H1 (cell line): ENCODE data around the gene DOK7. TPM values are rescaled to one million over a fixed set of nuclear protein-coding genes. Genes with fewer than 3 reads are reported as not detected.

Experiments
- CTCF ChIA-PET: fragments of 300-600 bp; sonication (Branson Sonifier 250); formaldehyde crosslinking; loops from one replicate; lab custom pipeline; 2021; ENCODE audit not compliant: partially characterized antibody; lab: Charles Lee
- POLR2A ChIA-PET: fragments of 300-600 bp; sonication (Branson Sonifier 250); formaldehyde crosslinking; loops from one replicate; lab custom pipeline; 2021; ENCODE audit warnings: inconsistent platforms; ENCODE audit not compliant: partially characterized antibody; lab: Charles Lee
- DNase-seq, 2 experiments: peaks; one replicate each; pipeline versions ENCODE4 v3.0.0 to v3.0.0-alpha.2; 2010 to 2022; ENCODE audit warnings: low spot score in 2 of 2, low read depth in 1 of 2, mixed read lengths in 1 of 2
- FAIRE-seq: peaks from 2 replicates; lab custom pipeline; 2011; peaks lifted over from hg19 to GRCh38; lab: Jason Lieb, UNC
- H2AFZ ChIP-seq: 2 replicates; pipeline ENCODE4 v1.8.1; 2012; ENCODE audit warnings: low read length, inconsistent platforms
- H2AK5ac ChIP-seq: 2 replicates; pipeline ENCODE4 v1.6.1; 2013; ENCODE audit warnings: low read depth, low read length
- H2BK120ac ChIP-seq: replicated peaks from 2 replicates; pipeline ENCODE3; 2013; ENCODE audit warnings: low read depth, low read length, inconsistent platforms
- H2BK12ac ChIP-seq: 2 replicates; pipeline ENCODE4 v1.6.1; 2013; ENCODE audit warnings: low read depth, low read length
- H2BK15ac ChIP-seq: 2 replicates; pipeline ENCODE4 v1.6.1; 2013; ENCODE audit warnings: low read length
- H2BK20ac ChIP-seq: 2 replicates; pipeline ENCODE4 v1.6.1; 2013; ENCODE audit warnings: low read length
- H2BK5ac ChIP-seq: 2 replicates; pipeline ENCODE4 v1.6.1; 2013; ENCODE audit warnings: low read depth, low read length
- H3K14ac ChIP-seq: 2 replicates; pipeline ENCODE4 v1.6.1; 2013; ENCODE audit warnings: inconsistent platforms; ENCODE audit not compliant: insufficient read length
- H3K18ac ChIP-seq: 2 replicates; pipeline ENCODE4 v1.6.1; 2013; ENCODE audit warnings: low read length; ENCODE audit errors: extremely low read depth
- H3K23ac ChIP-seq: 2 replicates; pipeline ENCODE4 v1.6.1; 2013; ENCODE audit warnings: inconsistent platforms; ENCODE audit not compliant: insufficient read length
- H3K23me2 ChIP-seq: 2 replicates; pipeline ENCODE4 v1.6.1; 2013; ENCODE audit warnings: low read depth, low read length
- H3K27ac ChIP-seq: 2 replicates; pipeline ENCODE4 v1.6.1; 2011; ENCODE audit warnings: low read depth, low read length, inconsistent platforms
- H3K27me3 ChIP-seq, 4 experiments: replicated peaks in 1 of 4; 1 replicate in 1 of 4; 2 replicates in 3 of 4; pipeline versions ENCODE4 v1.6.1 to v1.8.1; 2011 to 2013; ENCODE audit warnings: low read length in 3 of 4, mild to moderate bottlenecking in 3 of 4, inconsistent platforms in 2 of 4, mixed read lengths in 2 of 4, moderate library complexity in 1 of 4; ENCODE audit not compliant: control insufficient read depth in 3 of 4, insufficient read depth in 3 of 4; ENCODE audit errors: extremely low read depth in 1 of 4
- H3K36me3 ChIP-seq, 4 experiments: 2 replicates each; pipeline versions ENCODE4 v1.6.1 to v1.8.1; 2011 to 2013; ENCODE audit warnings: mild to moderate bottlenecking in 4 of 4, low read length in 3 of 4, moderate library complexity in 2 of 4, control low read depth in 1 of 4, inconsistent platforms in 1 of 4; ENCODE audit not compliant: insufficient read depth in 4 of 4, control insufficient read depth in 2 of 4
- H3K4ac ChIP-seq: replicated peaks from 2 replicates; pipeline ENCODE3; 2013; ENCODE audit warnings: low read length, low read depth, mixed read lengths, inconsistent platforms; ENCODE audit not compliant: insufficient read length
- H3K4me1 ChIP-seq, 4 experiments: replicated peaks in 1 of 4; 1 replicate in 1 of 4; 2 replicates in 3 of 4; pipeline versions ENCODE4 v1.6.1 to v1.8.1; 2011 to 2013; ENCODE audit warnings: low read length in 3 of 4, inconsistent platforms in 2 of 4, mixed read lengths in 1 of 4; ENCODE audit not compliant: insufficient read depth in 4 of 4, control insufficient read depth in 3 of 4
- H3K4me2 ChIP-seq, 2 experiments: 2 replicates each; pipeline versions ENCODE4 v1.6.1 to v1.8.1; 2011 to 2013; ENCODE audit warnings: low read depth in 2 of 2, low read length in 2 of 2, control low read depth in 1 of 2, inconsistent platforms in 1 of 2, mild to moderate bottlenecking in 1 of 2; ENCODE audit not compliant: insufficient read depth in 1 of 2
- H3K4me3 ChIP-seq, 4 experiments: fragments of 200-600, 300-600 bp in 1 of 4; sonication (generic), shearing (Covaris generic), sonication (Bioruptor Twin) in 1 of 4; 2 replicates each; pipeline versions ENCODE4 v1.5.1 to v1.8.1; 2011 to 2016; ENCODE audit warnings: low read length in 4 of 4, low read depth in 3 of 4, control low read depth in 2 of 4, inconsistent platforms in 2 of 4, mild to moderate bottlenecking in 2 of 4, mixed read lengths in 1 of 4, moderate library complexity in 1 of 4; ENCODE audit not compliant: insufficient read depth in 2 of 4; ENCODE audit errors: extremely low read depth in 1 of 4
- H3K56ac ChIP-seq: replicated peaks from 2 replicates; pipeline ENCODE3; 2013; ENCODE audit warnings: low read depth, mild to moderate bottlenecking, mixed read lengths, low read length, inconsistent platforms; ENCODE audit not compliant: insufficient read length
- H3K79me1 ChIP-seq: 2 replicates; pipeline ENCODE4 v1.6.1; 2013; ENCODE audit warnings: low read depth, low read length, control low read depth
- H3K79me2 ChIP-seq, 2 experiments: 2 replicates each; pipeline versions ENCODE4 v1.6.1 to v1.8.1; 2012 to 2013; ENCODE audit warnings: low read length in 2 of 2, mild to moderate bottlenecking in 2 of 2, inconsistent platforms in 1 of 2; ENCODE audit not compliant: insufficient read depth in 2 of 2, control insufficient read depth in 1 of 2
- H3K9ac ChIP-seq, 4 experiments: replicated peaks in 1 of 4; 1 replicate in 1 of 4; 2 replicates in 3 of 4; pipeline versions ENCODE4 v1.6.1 to v1.8.1; 2011 to 2013; ENCODE audit warnings: low read depth in 3 of 4, low read length in 3 of 4, control low read depth in 2 of 4, mild to moderate bottlenecking in 2 of 4, moderate library complexity in 2 of 4, inconsistent platforms in 1 of 4; ENCODE audit errors: extremely low read depth in 1 of 4
- H3K9me3 ChIP-seq, 2 experiments: 2 replicates each; pipeline versions ENCODE4 v1.6.1 to v1.8.1; 2012 to 2013; ENCODE audit warnings: mild to moderate bottlenecking in 2 of 2, moderate library complexity in 2 of 2, control low read depth in 1 of 2, inconsistent platforms in 1 of 2, low read depth in 1 of 2, low read length in 1 of 2, mixed read lengths in 1 of 2; ENCODE audit not compliant: insufficient read depth in 2 of 2
- H4K20me1 ChIP-seq, 2 experiments: replicated peaks in 1 of 2; 2 replicates each; pipeline versions ENCODE3 to v1.8.1; 2011 to 2013; ENCODE audit warnings: inconsistent platforms in 2 of 2, low read length in 2 of 2, mild to moderate bottlenecking in 1 of 2; ENCODE audit not compliant: insufficient read depth in 2 of 2, control insufficient read depth in 1 of 2
- H4K5ac ChIP-seq: 2 replicates; pipeline ENCODE4 v1.6.1; 2013; ENCODE audit warnings: low read length, low read depth, mixed read lengths, inconsistent platforms; ENCODE audit not compliant: insufficient read length
- H4K8ac ChIP-seq: 2 replicates; pipeline ENCODE4 v1.8.0; 2013; ENCODE audit warnings: mild to moderate bottlenecking, moderate library complexity, low read length, inconsistent platforms; ENCODE audit not compliant: insufficient read depth; ENCODE audit errors: extremely low read depth
- H4K91ac ChIP-seq: replicated peaks from 2 replicates; pipeline ENCODE3; 2013; ENCODE audit warnings: low read length, mixed read lengths, inconsistent platforms; ENCODE audit not compliant: insufficient read length
- CBX8 ChIP-seq: fragments of 300-800, 300-1000 bp; sonication (generic); IDR thresholded peaks from 2 replicates; pipeline ENCODE4 v1.7.1; 2016; ENCODE audit warnings: low read depth, low read length, borderline replicate concordance
- KDM5A ChIP-seq: fragments of 200-600 bp; IDR thresholded peaks from 2 replicates; pipeline ENCODE4 v1.7.1; 2012; ENCODE audit warnings: mild to moderate bottlenecking, low read length, inconsistent platforms, mixed read lengths
- NRF1 ChIP-seq: IDR thresholded peaks from 2 replicates; pipeline ENCODE4 v1.6.1; 2011; ENCODE audit warnings: mild to moderate bottlenecking, low read depth, low read length, improper control_type of control experiment
- RFX5 ChIP-seq: IDR thresholded peaks from 2 replicates; pipeline ENCODE4 v1.6.1; 2011; ENCODE audit warnings: low read depth, low read length, improper control_type of control experiment, borderline replicate concordance
- WGBS, 2 experiments: shearing (Covaris generic) in 1 of 2; methylation state at CpG; one replicate each; pipeline versions ENCODE4 v1.1.6 to v1.1.7; 2013 to 2015; ENCODE audit warnings: low lambda C conversion rate in 2 of 2, mixed read lengths in 2 of 2, inconsistent platforms in 1 of 2, low coverage in 1 of 2, missing lambda C conversion rate in 1 of 2; ENCODE audit not compliant: insufficient replicate concordance in 2 of 2, insufficient coverage in 1 of 2, insufficient read length in 1 of 2; ENCODE audit errors: extremely low coverage in 1 of 2, missing lambda C conversion rate in 1 of 2; 5-methylcytosine and 5-hydroxymethylcytosine counted together
- polyA plus RNA-seq, 7 experiments: library from polyadenylated mRNA; depleted of rRNA in 3 of 7; stranded (reverse) in 5 of 7; unstranded in 2 of 7; fragments of >200 nt in 5 of 7; fragments of 200-250 nt in 2 of 7; gene quantifications; 1 replicate in 5 of 7; 2 replicates in 1 of 7; 4 replicates in 1 of 7; pipeline versions ENCODE4 v1.2.1 to v1.2.3, GENCODE V29; 2011 to 2013; ENCODE audit warnings: missing spikeins in 2 of 7, mixed read lengths in 2 of 7
- total RNA-seq: library from RNA; stranded (reverse); fragmentation: NEBNext Ultra II Directional; extraction: Animal tissue kit (Norgen Biotek cat#: 25700); gene quantifications from 2 replicates; pipeline ENCODE4 v1.2.1, GENCODE V29; 2021

DOK7 gene
- total and polyA plus RNA-seq, 2 of the 8 experiments (the other 6 are each of a cell fraction or from before 2014, with no cell fraction given), result 0.32 TPM; not detected in 1

GRCh38 chr4:3488820-3489219, 25.7 kb downstream of the DOK7 start:
- CTCF ChIA-PET, result no interaction called here
- H3K79me1 ChIP-seq, result no peaks in the 10 kb centered on the region
- H3K27ac ChIP-seq, result no peak overlapping the region
- H4K5ac ChIP-seq, result no peak overlapping the region
- peaks cover 4 to 16% of the 10 kb centered on the region in 2 experiments for H4K20me1 ChIP-seq
- no peak overlapping the region for H2AK5ac ChIP-seq
- H3K4ac ChIP-seq, result no peak overlapping the region
- no peak overlapping the region for H2BK5ac ChIP-seq
- H2BK120ac ChIP-seq, result no peak overlapping the region
- no peaks in the 10 kb centered on the region; the same call in 1 of the 2 replicates for H3K23me2 ChIP-seq
- no peak overlapping the region for H3K56ac ChIP-seq
- no peak overlapping the region for H3K9ac ChIP-seq
- peaks cover 0 to 30% (median 20%) of the 10 kb centered on the region in 4 experiments; a peak in 6 of 7 replicates for H3K4me1 ChIP-seq
- DNase-seq (no peak), FAIRE-seq (no peak)
- WGBS, 2 experiments, result 80% methylated on average over 8 of the region's 11 CpGs; no CpG with 5 or more reads in 1 of the 2 experiments
- H2AFZ ChIP-seq, result no peak overlapping the region
- no peak overlapping the region for H3K14ac ChIP-seq
- H3K4me3 ChIP-seq, result no peak overlapping the region
- H3K18ac ChIP-seq, result no peak overlapping the region; the same call in 1 of the 2 replicates
- POLR2A ChIA-PET, result no interaction called here
- H3K23ac ChIP-seq, result no peak overlapping the region
- no peak overlapping the region for H2BK12ac ChIP-seq
- no peak overlapping the region for H2BK15ac ChIP-seq
- H4K8ac ChIP-seq, result peak overlapping the region; percentile 53; the same call in 1 of the 2 replicates
- no peak overlapping the region for H2BK20ac ChIP-seq
- no peak overlapping the region for H4K91ac ChIP-seq
- H3K27me3 ChIP-seq, result peaks cover 44 to 95% (median 87%) of the 10 kb centered on the region in 4 experiments
- H3K36me3 ChIP-seq, result no peaks in the 10 kb centered on the region
- TF ChIP-seq KDM5A, result no peak
- TF ChIP-seq RFX5, result no peak
- TF ChIP-seq CBX8, result no peak
- no peak for TF ChIP-seq NRF1
- H3K9me3 ChIP-seq, result no peaks in the 10 kb centered on the region
- H3K79me2 ChIP-seq, result no peaks in the 10 kb centered on the region
- H3K4me2 ChIP-seq, result no peak overlapping the region
